ENCODE results near the gene RXRB. TPM values are rescaled to one million over a fixed set of nuclear protein-coding genes. Genes with fewer than 3 reads are reported as not detected.

The RXRB gene
- total and polyA plus RNA-seq, 2 of the 13 experiments (the other 11 are each of a cell fraction or from before 2014, with no cell fraction given): 26.7 to 55.7 TPM

DNA sequence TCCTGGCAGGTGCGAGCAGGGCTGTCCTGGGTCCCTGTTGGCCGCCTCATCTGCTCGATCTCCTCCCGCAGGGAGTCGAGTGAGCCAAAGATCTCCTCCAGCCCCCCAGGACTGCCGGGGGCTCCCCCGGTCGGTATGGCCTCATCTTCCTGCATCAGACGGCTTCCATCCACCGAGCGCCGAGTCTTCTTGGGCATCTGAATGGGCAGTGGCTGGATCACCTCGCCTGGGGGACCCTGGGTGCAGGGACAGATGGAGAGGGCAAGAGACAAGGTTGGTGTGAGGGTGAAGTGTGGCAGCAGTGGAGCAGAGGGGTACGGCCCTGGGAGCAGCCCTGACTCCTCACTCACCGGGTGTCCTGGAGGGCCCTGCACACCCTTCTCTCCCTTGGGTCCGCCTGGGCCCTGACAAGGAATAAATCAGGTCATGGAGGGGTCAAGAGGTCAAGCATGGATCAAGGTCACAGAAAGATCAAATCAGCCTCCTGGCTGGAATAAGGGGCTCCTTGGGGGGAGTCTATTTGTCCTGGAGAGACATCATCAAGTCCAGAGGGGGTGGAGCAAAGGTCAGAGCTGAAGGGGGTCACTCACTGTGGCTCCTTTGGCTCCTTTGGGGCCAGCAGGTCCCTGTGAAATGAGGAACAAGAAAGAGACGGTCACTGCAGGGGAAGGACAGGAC is 34.7 kb downstream of the RXRB start:
- no TSS peak for BruUV-seq (replicated peaks)

DNA sequence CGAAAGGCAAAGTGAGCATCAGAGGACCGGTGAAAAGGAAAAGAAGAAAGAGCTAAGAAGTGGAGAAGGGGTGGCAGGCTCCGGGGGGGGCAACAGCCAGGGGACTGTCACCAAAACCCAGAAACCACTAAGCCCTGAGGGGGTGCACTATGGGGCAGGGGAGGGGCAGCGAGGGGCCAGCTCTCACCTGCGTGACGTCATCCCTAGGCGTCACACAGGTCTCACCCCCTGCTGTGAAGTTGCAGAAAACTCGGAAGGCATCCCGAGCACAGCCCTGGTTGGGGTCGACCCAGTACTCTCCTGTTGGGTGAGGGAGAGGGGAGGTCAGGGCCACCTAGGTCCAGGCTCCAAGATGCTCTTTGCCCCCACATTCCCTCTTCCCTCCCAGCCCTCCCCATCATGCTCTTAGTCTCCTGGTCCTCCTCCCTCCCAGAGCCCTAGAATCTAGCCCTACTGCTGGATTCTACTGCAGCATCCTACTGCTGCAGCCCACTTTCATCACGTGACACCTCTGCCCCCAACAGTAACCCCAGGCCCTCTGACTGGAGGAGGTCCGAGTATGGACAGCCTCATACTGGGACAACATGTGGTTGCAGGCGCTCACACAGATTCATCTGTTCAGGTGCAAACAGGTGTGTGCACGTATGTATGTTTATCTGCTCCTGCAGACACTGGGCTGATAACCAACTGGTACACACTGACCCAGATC is 35.6 kb downstream of the RXRB start:
- intact Hi-C loops (cut with micrococcal nuclease; ENCODE audit: unreplicated experiment): no loop called here

More for the DNA sequence above, 34.7 kb downstream of the RXRB start:
- 48% methylated on average over 14 of the region's 17 CpGs for WGBS (ENCODE audit: low lambda C conversion rate)
- CTCF ChIA-PET (ENCODE audit: low intra/inter-chr PET ratio, low total read pairs): no interaction called here
- H3K9ac ChIP-seq (ENCODE audit: insufficient read depth, low read depth, low read length): no peak overlapping the region
- H4K20me1 ChIP-seq (ENCODE audit: insufficient read depth, low read length): no peaks in the 10 kb centered on the region
- DNase-seq (ENCODE audit: low spot score) (no peak), FAIRE-seq (no peak), ATAC-seq (no peak)
- no peak overlapping the region for H3K27ac ChIP-seq (ENCODE audit: extremely low read length, insufficient read depth, low read length)
- in situ Hi-C loops (cut with HindIII; ENCODE audit: extremely low pct_ligation_motif_present, low pct_unique_long_range_greater_than_20kb): loop anchor here (10.0 kb wide), 1 partner anchor 151 kb away; no protein-coding TSS in a partner anchor
- POLR2A ChIA-PET: no interaction called here
- no peaks in the 10 kb centered on the region for H3K9me3 ChIP-seq (ENCODE audit: low read length)
- peak; percentile 20; the same call in 1 of the 2 replicates for TF ChIP-seq NR2F6 (IDR thresholded peaks at IDR 0.05)
- no peak for TF ChIP-seq NR2F6 (CRISPR knock-in tag; IDR thresholded peaks at IDR 0.05)
- no peak for TF ChIP-seq CEBPB (IDR thresholded peaks at IDR 0.05; ENCODE audit: borderline replicate concordance, low read depth, low read length)
- TF ChIP-seq SKI (IDR thresholded peaks at IDR 0.05; ENCODE audit: partially characterized antibody): no peak
- peak; percentile 34; the same call in 1 of the 2 replicates for TF ChIP-seq NCOR1 (IDR thresholded peaks at IDR 0.05; ENCODE audit: borderline replicate concordance, low read length)
- TF ChIP-seq FOXC1 (CRISPR knock-in tag; IDR thresholded peaks at IDR 0.05; ENCODE audit: borderline replicate concordance): no peak
- no peaks in the 10 kb centered on the region for H3K79me2 ChIP-seq (ENCODE audit: insufficient read depth, low read length)
- H3K27me3 ChIP-seq (ENCODE audit: control insufficient read depth in 1 of 2, insufficient read depth in 2 of 2, low read length in 2 of 2): peaks cover 6 to 21% of the 10 kb centered on the region in 2 experiments; a peak in 4 of 5 replicates
- H2AFZ ChIP-seq (ENCODE audit: low read length): no peak overlapping the region
- no peak overlapping the region for H3K4me3 ChIP-seq (replicated peaks in 1 of 3; ENCODE audit: insufficient read depth in 1 of 3, low read depth in 2 of 3, low read length in 3 of 3)
- H3K4me1 ChIP-seq (ENCODE audit: insufficient read depth, low read length): peaks cover 23% of the 10 kb centered on the region
- H3K4me2 ChIP-seq (ENCODE audit: low read depth, low read length): no peak overlapping the region
- intact Hi-C loops (cut with micrococcal nuclease; ENCODE audit: unreplicated experiment): no loop called here
- no peaks in the 10 kb centered on the region for H3K36me3 ChIP-seq (replicated peaks in 1 of 2; ENCODE audit: control insufficient read depth in 1 of 2, insufficient read depth in 2 of 2, low read length in 2 of 2)

More for the DNA sequence above, 35.6 kb downstream of the RXRB start:
- Histone ChIP-seq H2AFZ (ENCODE audit: low read length) (no peak overlapping the region), H4K20me1 (ENCODE audit: insufficient read depth, low read length) (no peaks in the 10 kb centered on the region), H3K4me2 (ENCODE audit: low read depth, low read length) (no peak overlapping the region), H3K4me3 (replicated peaks in 1 of 3; ENCODE audit: insufficient read depth in 1 of 3, low read depth in 2 of 3, low read length in 3 of 3) (no peak overlapping the region), H3K9me3 (ENCODE audit: low read length) (no peaks in the 10 kb centered on the region), H3K4me1 (ENCODE audit: insufficient read depth, low read length) (peaks cover 23% of the 10 kb centered on the region), H3K27ac (ENCODE audit: extremely low read length, insufficient read depth, low read length) (no peak overlapping the region), H3K79me2 (ENCODE audit: insufficient read depth, low read length) (no peaks in the 10 kb centered on the region), H3K9ac (ENCODE audit: insufficient read depth, low read depth, low read length) (no peak overlapping the region), H3K36me3 (replicated peaks in 1 of 2; ENCODE audit: control insufficient read depth in 1 of 2, insufficient read depth in 2 of 2, low read length in 2 of 2) (no peaks in the 10 kb centered on the region), H3K27me3 (ENCODE audit: control insufficient read depth in 1 of 2, insufficient read depth in 2 of 2, low read length in 2 of 2) (peaks cover 6 to 23% of the 10 kb centered on the region in 2 experiments; a peak in 4 of 5 replicates)
- POLR2A ChIA-PET: interaction anchor here (1.3 kb wide), 1 partner anchor 84 kb away, joined by 5 read pairs; no protein-coding TSS in a partner anchor
- TF ChIP-seq RAD51 (IDR thresholded peaks at IDR 0.05; ENCODE audit: borderline replicate concordance) (peak; percentile 79), SP4 (CRISPR knock-in tag; IDR thresholded peaks at IDR 0.05) (no peak), ATF7 (IDR thresholded peaks at IDR 0.05) (peak; percentile 95), ATF7 (CRISPR knock-in tag; IDR thresholded peaks at IDR 0.05) (no peak), ZNF784 (CRISPR knock-in tag; IDR thresholded peaks at IDR 0.05; ENCODE audit: borderline replicate concordance) (no peak), CREB1 (IDR thresholded peaks at IDR 0.05) (peak; percentile 96), CREB1 (CRISPR knock-in tag; IDR thresholded peaks at IDR 0.05) (no peak)
- TF ChIP-seq, protein P1, sequence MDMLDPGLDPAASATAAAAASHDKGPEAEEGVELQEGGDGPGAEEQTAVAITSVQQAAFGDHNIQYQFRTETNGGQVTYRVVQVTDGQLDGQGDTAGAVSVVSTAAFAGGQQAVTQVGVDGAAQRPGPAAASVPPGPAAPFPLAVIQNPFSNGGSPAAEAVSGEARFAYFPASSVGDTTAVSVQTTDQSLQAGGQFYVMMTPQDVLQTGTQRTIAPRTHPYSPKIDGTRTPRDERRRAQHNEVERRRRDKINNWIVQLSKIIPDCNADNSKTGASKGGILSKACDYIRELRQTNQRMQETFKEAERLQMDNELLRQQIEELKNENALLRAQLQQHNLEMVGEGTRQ (IDR thresholded peaks at IDR 0.05; ENCODE audit: low read depth, low read length): peak; percentile 56; the same call in 1 of the 2 replicates
- TF ChIP-seq, protein P1 (CRISPR knock-in tag; IDR thresholded peaks at IDR 0.05; ENCODE audit: borderline replicate concordance): no peak
- ATAC-seq: no peak
- CTCF ChIA-PET (ENCODE audit: low intra/inter-chr PET ratio, low total read pairs): no interaction called here
- 48% methylated on average over 9 of the region's 14 CpGs for WGBS (ENCODE audit: low lambda C conversion rate)
- in situ Hi-C loops (cut with HindIII; ENCODE audit: extremely low pct_ligation_motif_present, low pct_unique_long_range_greater_than_20kb): loop anchor here (5.0 to 10.0 kb wide), 2 partner anchors 82 to 150 kb away; no protein-coding TSS in a partner anchor
- no TSS peak for BruUV-seq (replicated peaks)
- no peak for DNase-seq (ENCODE audit: low spot score)
- FAIRE-seq: no peak
